GM12878 (cell line): ENCODE data around the gene MYH7.

Experiments
- ATF3 ChIP-seq: IDR thresholded peaks from 2 replicates; pipeline ENCODE4 v1.6.1; 2011; ENCODE audit warnings: low read depth, mild to moderate bottlenecking, low read length, moderate library complexity, borderline replicate concordance; ENCODE audit errors: extremely low read depth
- CEBPB ChIP-seq, 2 experiments: fragments of 150-350 bp in 1 of 2; IDR thresholded peaks; 2 replicates each; pipeline ENCODE4 v1.6.1; 2012 to 2014; ENCODE audit warnings: low read depth in 2 of 2, low read length in 2 of 2, borderline replicate concordance in 1 of 2, inconsistent platforms in 1 of 2
- EZH2 ChIP-seq: IDR thresholded peaks from 2 replicates; pipeline ENCODE4 v1.6.1; 2012; ENCODE audit warnings: low read depth, mild to moderate bottlenecking, control low read depth, inconsistent platforms, low read length, borderline replicate concordance; ENCODE audit not compliant: control insufficient read depth
- FOS ChIP-seq: IDR thresholded peaks from 3 replicates; pipeline ENCODE4 v1.6.1; 2011; ENCODE audit warnings: borderline replicate concordance; ENCODE audit not compliant: insufficient read length; ENCODE audit errors: extremely low read depth
- GATAD2B ChIP-seq: fragments of 450-650 bp; conservative IDR thresholded peaks from 2 replicates; pipeline ENCODE4 v1.6.1; 2017; ENCODE audit warnings: low read depth, mild to moderate bottlenecking, moderate library complexity
- MYC ChIP-seq: IDR thresholded peaks from 2 replicates; pipeline ENCODE4 v1.6.1; 2011; ENCODE audit warnings: mild to moderate bottlenecking, low read length, moderate library complexity, inconsistent platforms; ENCODE audit not compliant: insufficient read depth, insufficient replicate concordance, insufficient read length, severe bottlenecking
- POLR2A ChIP-seq: IDR thresholded peaks from 2 replicates; pipeline ENCODE4 v1.6.1; 2011; ENCODE audit warnings: low read depth, mild to moderate bottlenecking, low read length
- RAD51 ChIP-seq: fragments of 450-650 bp; IDR thresholded peaks from 2 replicates; pipeline ENCODE4 v1.6.1; 2016; ENCODE audit warnings: moderate library complexity, mild to moderate bottlenecking, inconsistent platforms
- TAF1 ChIP-seq: IDR thresholded peaks from 2 replicates; pipeline ENCODE4 v1.6.1; 2011; ENCODE audit warnings: mild to moderate bottlenecking, low read depth, low read length, borderline replicate concordance
- ZNF24 ChIP-seq: fragments of 450-650 bp; IDR thresholded peaks from 2 replicates; pipeline ENCODE4 v1.6.1; 2017; ENCODE audit warnings: antibody characterized with exemption, mild to moderate bottlenecking
- ZNF384 ChIP-seq: IDR thresholded peaks from 2 replicates; pipeline ENCODE4 v1.6.1; 2012; ENCODE audit warnings: low read depth, mild to moderate bottlenecking, low read length, improper control_type of control experiment, borderline replicate concordance
- ZSCAN29 ChIP-seq: fragments of 450-650 bp; IDR thresholded peaks from 2 replicates; pipeline ENCODE4 v1.6.1; 2017; ENCODE audit warnings: mild to moderate bottlenecking, moderate library complexity
- TF ChIP-seq, protein P1 (sequence below), 3 experiments: IDR thresholded peaks in 2 of 3; conservative IDR thresholded peaks in 1 of 3; 2 replicates each; pipeline ENCODE4 v1.5.1; 2011; ENCODE audit warnings: low read depth in 3 of 3, low read length in 3 of 3, mild to moderate bottlenecking in 3 of 3, control low read depth in 2 of 3, moderate library complexity in 2 of 3, inconsistent platforms in 1 of 3, mixed read lengths in 1 of 3; ENCODE audit not compliant: control insufficient read depth in 2 of 3, insufficient read depth in 1 of 3; ENCODE audit errors: extremely low read depth in 1 of 3

GRCh38 chr14:23385244-23385641, 50.2 kb downstream of the MYH7 start:
- TF ChIP-seq EZH2 (no peak), ZNF24 (no peak), TAF1 (no peak), GATAD2B (no peak), MYC (no peak), RAD51 (no peak), FOS (no peak), ZSCAN29 (no peak), ATF3 (no peak), POLR2A (no peak), ZNF384 (no peak), CEBPB (IDR thresholded peaks at IDR 0.05; ENCODE audit: borderline replicate concordance in 1 of 2, low read depth in 2 of 2, low read length in 2 of 2) (no peak)
- TF ChIP-seq, protein P1, sequence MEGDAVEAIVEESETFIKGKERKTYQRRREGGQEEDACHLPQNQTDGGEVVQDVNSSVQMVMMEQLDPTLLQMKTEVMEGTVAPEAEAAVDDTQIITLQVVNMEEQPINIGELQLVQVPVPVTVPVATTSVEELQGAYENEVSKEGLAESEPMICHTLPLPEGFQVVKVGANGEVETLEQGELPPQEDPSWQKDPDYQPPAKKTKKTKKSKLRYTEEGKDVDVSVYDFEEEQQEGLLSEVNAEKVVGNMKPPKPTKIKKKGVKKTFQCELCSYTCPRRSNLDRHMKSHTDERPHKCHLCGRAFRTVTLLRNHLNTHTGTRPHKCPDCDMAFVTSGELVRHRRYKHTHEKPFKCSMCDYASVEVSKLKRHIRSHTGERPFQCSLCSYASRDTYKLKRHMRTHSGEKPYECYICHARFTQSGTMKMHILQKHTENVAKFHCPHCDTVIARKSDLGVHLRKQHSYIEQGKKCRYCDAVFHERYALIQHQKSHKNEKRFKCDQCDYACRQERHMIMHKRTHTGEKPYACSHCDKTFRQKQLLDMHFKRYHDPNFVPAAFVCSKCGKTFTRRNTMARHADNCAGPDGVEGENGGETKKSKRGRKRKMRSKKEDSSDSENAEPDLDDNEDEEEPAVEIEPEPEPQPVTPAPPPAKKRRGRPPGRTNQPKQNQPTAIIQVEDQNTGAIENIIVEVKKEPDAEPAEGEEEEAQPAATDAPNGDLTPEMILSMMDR (IDR thresholded peaks at IDR 0.05 in 2 of 3, conservative IDR thresholded peaks at IDR 0.05 in 1 of 3; ENCODE audit: control insufficient read depth in 2 of 3, extremely low read depth in 1 of 3, insufficient read depth in 1 of 3, low read depth in 3 of 3, low read length in 3 of 3), result no peak
